Activated CD8-positive, alpha-beta memory T cell treated with anti-CD3 and anti-CD28 coated beads for 36 hours (primary cell): ENCODE data around the gene TTYH3. TPM values are rescaled to one million over a fixed set of nuclear protein-coding genes. Genes with fewer than 3 reads are reported as not detected.
"Not testable (repeated sequence)": the region's sequence is repeated elsewhere in the genome, so short reads cannot be mapped to it uniquely, and the experiment has no call there.

ENCODE experiments used
- CTCF ChIA-PET: fragments of 350-600 bp; sonication (Branson Sonifier 250); formaldehyde crosslinking; loops from one replicate; lab custom pipeline; 2021; ENCODE audit warnings: antibody characterized with exemption; lab: Charles Lee
- POLR2A ChIA-PET: fragments of 350-600 bp; sonication (Branson Sonifier 250); formaldehyde crosslinking; loops from one replicate; lab custom pipeline; 2021; ENCODE audit warnings: antibody characterized with exemption; lab: Charles Lee
- total RNA-seq, 2 experiments: library from RNA; stranded (reverse); gene quantifications; one replicate each; pipeline ENCODE4 v1.2.3, GENCODE V29; 2021

Gene TTYH3
- total RNA-seq, 2 experiments from 2014 or later, result 22.9 to 24.3 TPM

DNA sequence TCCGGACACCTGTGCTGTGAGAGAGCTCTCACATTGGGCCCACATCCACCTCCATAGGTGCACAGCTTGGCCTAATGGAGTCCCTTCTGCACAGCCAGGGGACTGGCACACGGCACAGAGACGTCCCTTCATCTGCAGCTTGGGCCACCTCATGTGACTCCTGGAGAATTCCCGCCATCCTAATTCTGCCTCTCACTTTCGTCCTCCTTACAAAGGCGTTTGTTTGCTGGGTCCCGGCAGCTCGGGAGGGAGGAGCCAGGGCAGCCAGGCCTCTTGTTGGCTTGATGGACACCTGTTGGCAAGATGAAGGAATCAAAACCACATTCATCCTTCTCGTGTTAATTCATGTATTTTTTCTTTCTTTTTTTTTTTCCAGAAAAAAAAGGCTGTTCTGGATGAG lies 30.7 kb upstream of the TTYH3 start:
- POLR2A ChIA-PET, result no interaction called here
- CTCF ChIA-PET, result no interaction called here

DNA sequence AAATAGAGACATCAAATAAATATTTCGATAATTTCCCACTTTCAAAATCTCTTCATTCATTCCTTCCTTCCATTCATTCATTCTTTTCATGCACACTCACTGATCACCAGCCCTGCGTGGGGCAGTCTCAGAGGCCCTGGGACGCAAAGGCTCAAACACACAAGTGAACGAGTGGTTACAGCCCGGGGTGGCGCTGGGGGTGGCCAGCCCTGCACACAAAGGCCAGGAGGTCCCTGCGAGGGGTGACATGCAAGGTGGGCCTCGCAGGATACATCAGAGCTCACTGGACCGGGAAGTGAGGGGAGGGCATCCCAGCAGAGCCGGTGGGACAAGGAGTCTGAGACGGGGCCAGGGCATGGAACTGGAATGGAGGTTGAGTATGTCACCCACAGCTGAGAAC lies 29.9 kb upstream of the TTYH3 start:
- POLR2A ChIA-PET, result no interaction called here
- CTCF ChIA-PET, result no interaction called here

DNA sequence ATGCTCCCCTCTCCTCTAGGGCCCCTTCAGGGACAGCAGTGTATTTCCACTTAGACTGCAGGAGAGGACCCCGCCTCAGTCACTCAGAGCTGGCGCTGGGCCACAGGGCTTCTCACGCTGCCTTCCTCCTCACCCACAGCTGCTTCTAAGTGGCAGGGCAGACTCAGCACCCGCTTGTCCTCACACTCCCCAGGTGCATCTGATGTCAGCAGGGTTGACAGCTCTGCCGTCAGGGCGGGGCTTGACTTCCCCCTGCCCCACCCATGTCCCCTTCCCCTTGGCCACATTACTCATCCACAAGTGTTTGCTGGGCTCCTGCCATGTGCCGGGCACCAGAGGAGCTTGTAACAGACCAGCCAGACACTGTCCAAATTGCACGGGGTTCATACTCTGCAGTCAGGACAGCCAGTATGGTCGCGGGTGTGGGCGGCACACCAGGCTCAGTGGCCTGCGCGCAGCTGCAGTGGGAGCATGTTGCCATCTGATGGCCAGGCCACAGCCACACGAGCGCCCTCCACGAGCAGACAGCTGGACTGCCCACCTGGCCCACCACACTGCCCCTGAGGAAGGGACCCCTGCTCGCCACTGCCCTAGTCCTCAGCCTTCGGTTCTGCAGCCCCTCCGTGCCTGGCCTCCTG lies 29.3 kb upstream of the TTYH3 start:
- ChIA-PET POLR2A (no interaction called here), CTCF (no interaction called here)

DNA sequence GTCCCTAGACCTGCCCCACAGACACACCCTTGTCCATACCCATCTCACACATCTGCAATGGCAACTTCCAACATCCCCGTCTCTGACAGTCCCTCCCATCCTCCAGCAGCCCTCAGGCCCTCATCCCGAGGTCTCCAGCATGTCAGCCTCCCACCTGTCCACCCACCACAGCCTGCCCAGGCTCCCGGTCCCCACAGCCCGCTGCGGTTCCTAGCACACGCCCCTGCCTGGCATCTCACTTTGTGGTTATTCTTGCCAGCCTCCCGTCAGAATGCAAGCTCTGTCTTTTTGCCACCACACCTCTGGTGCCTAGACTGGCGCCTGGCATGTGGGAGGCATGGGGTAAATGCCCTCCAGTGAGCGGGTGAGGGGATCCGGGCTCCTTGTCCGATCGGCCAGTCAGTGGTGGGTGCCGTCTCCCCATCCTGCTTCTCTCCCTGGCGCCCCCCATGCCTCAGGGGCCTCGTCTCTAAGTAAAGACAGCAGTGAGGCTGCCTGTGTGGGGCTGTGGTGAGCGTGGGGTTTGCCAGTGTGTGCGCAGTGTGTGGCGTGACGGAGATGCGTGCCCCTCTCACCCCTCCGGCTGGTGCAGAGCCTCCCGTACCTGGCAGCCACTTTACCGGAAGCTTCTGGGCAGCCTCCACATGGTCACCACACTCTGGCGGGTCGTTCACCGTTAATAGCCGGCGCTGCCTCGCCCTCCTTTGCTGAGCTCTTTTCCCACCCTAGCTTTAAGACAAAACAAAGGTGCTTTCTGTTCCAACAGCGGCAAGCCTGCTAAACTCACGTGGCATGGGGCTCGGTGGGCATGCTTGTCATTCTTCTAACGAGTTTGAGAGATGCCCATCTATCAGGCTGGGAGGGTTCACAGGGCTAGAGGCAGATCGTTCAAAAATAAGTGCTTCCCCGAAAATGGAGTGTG lies 28.5 kb upstream of the TTYH3 start:
- POLR2A ChIA-PET, result no interaction called here
- CTCF ChIA-PET, result no interaction called here

DNA sequence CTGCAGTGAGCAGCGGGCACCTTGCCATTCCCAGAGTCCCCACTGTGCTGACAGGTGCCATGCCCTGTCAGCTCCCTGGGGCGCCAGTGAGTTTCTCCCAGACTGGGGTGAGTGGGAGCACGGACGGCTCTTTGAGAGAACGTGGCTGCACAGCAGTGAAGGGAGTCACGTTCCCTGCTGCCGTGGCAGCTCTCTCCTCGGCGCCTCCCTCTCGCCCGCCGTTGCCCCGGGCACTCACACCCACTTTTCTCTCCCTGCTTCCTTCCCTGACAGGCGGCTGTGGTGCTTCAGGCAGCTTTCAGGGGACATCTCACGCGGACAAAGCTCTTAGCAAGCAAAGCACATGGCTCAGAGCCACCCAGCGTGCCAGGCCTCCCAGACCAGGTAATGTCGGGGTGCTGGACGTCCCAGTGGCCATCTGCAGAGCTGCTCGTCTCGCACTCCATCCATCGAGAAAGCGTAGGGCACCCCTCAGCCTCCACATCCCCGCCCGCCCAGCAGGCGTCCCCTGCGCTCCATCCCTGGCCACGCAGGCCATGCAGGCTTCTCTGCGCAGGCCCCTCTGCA lies 27.1 kb upstream of the TTYH3 start:
- ChIA-PET POLR2A (no interaction called here), CTCF (no interaction called here)

DNA sequence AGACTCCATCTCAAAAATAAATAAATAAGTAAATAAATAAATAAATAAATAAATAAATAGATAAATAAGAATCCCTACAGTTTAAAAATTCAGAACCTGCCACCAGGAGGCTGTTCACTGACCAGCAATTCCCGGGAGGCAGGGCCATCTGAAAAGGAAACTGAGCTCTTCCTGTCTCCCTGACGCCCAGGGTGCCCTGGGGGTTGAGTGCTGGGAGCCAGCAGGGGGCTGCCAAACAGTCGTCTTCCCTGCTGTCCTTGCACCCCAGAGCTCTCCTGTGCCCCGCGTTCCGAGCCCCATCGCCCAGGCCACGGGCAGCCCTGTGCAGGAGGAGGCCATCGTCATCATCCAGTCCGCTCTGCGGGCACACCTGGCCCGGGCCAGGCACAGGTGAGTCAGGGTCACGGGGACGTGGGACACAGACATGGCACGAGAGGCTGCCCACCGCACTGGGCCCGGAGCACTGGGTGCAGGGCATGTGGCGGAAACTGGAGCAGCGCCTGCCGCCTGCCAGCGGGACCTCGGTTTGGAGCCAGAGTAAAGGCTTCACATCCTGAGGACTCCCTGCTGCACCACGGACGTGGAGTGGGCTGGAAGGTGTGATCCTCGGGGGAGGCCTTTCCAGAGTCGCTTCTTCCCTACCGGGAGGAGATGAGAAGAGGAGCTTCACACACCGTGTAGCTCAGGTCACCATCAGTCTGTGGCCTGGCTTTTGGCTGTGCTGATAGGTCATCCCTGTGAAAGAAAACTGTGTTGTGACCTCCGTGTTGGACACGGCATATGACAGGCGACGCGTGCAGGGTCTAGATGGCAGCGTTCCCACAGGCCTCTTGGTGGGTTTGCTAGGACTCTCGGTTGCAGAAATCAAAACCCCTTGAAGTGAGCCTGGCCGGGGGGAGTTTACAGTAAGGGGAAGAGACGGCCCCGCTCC lies 25.9 kb upstream of the TTYH3 start:
- POLR2A ChIA-PET, result no interaction called here
- CTCF ChIA-PET, result no interaction called here

DNA sequence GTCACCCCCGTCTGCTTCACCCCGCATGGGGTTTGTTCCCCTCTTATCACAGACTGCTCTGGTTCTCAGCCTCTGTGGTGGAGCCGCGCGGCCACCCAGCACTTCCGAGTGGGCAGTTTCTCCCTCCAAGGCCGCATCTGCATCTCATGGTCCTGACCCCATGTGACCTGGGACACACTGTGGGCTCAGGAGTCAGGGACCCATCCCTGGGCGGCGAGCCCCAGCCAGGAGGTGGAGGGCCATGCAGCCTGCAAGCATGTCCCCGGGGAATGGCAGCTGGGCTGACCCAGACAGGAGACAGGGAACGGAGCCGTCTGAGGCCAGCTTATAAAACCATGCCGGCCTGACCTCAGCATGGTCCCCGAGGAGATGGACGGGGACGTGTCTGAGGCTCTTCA lies 25.2 kb upstream of the TTYH3 start:
- ChIA-PET CTCF (interaction anchor here (0.9 kb wide), 1 partner anchor 136 kb away, joined by 3 read pairs; no protein-coding TSS in a partner anchor), POLR2A (no interaction called here)

DNA sequence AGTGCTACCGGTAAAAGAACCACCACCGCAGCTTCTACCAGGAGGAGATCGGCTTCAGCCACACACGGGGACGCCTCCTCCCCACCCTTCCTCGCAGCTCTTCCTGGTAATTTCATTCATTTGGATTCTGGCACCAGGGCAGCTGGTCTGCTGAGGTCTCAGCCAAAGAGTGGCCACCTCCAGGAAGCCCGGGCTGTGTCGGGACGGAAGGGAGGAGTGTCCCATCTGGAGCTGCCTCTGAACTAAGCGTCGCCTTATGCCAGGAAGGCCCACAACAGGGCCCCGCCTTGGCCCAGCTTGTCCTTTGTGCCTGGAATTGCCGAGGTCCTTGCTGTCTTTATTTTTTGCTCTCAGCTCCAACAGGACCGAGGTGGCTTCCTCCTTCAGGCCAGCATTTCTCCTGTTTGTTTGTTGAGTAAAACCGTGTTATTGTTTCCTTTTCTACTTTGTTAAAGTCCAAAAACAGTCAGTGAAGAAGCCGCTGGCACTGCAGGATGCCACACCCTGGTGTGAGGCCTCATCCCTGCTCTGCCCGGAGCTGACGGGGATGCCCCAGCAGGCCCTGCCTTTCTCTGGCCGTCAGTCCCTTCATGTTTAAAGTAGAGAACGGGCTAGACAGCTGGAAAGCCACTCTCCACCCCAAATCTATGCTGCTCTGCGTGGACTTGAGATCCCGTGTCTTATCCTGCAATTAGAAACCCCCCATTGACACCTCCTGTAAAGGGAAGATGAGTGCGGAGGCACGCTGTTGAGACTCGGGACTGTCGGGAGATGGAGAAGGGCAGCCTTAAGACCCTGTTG lies 24.5 kb upstream of the TTYH3 start:
- ChIA-PET CTCF (interaction anchor here (0.9 kb wide), 1 partner anchor 137 kb away, joined by 3 read pairs; no protein-coding TSS in a partner anchor), POLR2A (interaction anchor here (0.5 kb wide), 1 partner anchor 108 kb away, joined by 3 read pairs; no protein-coding TSS in a partner anchor)

DNA sequence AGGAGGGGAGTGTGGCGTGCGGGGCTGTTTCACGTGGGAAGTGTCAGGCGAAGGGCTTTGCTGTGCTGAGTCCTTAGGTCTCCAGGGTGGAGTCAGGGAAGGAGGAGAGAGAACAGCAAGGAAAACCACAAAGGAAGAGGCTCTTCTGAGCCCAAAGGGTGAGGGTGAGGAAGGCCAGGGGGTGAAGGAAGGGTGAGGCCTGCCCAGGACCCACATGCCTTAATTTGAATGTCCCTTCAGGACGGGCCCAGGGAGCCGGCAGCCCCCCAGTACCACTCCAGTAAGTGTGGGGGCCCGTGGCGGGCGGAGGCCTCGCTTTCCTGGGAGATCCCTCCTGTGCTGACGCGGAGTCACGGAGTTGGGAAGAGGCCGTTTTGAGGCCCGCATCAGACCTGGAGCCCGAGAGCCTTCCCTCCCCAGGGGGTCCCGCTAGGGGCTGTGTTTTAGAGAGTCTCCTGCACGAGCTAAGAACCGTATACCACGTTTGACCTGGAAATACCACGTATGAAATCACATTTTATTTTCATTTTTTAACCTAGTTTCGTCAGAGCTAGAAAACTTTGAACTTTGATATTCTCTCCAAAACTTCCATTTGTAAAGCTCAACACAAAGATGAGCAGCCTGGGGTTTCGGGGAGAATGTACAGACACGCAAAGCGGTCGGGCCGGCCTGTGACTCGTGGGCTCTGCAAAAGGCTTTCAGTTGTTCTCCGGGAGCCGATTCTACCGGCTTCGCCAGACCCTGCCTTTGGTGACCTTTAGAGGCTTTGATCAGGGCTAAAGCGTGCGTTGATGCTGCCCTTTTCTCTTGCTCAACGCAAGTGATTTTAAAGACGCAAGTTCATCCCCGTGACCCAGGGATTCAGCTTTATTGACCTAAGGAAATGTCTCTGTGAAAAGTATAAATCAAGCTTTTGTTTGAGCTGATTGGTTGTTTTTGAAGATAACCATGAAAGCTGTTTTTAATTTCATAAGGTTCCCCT lies 23.6 kb upstream of the TTYH3 start:
- POLR2A ChIA-PET, result no interaction called here

DNA sequence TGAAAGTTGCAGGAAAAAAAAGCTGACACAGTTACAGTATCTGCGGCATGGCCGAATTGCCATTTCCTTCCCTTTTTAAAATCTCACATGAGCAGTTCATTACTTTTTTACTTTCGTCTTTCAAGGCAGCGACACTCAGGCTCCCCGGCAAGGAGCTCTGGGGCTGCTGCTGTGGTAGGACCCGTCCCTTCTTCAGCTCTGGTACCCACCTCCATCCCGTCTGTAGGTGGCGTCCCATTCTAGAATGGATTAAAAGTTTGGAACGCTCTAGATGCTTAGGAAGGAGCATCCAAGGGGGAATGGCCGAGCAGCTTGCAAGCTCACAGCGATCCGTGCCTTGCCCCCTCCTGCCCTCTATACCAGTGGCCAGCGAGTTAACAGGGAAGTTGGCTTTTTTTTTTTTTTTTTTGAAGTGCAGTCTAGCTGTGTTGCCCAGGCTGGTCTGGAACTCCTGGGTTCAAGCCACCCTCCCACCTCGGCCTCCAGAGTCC lies 22.8 kb upstream of the TTYH3 start:
- ChIA-PET CTCF (interaction anchor here (0.7 kb wide), 2 partner anchors 73 to 102 kb away, joined by 3 read pairs; no protein-coding TSS in a partner anchor), POLR2A (no interaction called here)

More for the DNA sequence above, 23.6 kb upstream of the TTYH3 start:
- CTCF ChIA-PET, result interaction anchor here (0.7 kb wide), 1 partner anchor 102 kb away, joined by 3 read pairs; no protein-coding TSS in a partner anchor

DNA sequence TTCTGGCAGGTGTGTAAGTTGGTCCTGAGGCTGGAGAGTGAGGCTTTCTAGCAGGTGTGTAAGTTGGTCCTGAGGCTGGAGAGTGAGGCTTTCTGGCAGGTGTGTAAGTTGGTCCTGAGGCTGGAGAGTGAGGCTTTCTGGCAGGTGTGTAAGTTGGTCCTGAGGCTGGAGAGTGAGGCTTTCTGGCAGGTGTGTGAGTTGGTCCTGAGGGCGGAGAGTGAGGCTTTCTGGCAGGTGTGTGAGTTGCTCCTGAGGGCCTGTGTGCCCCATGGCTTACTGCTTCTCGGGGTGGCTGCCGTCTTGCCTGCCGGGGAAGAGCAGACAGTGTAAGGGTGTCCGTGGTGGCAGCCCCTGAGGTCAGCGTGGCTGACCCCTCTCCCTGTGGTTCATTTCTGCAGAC lies 22.1 kb upstream of the TTYH3 start:
- POLR2A ChIA-PET, result not testable (repeated sequence)
- CTCF ChIA-PET, result interaction anchor here (0.7 kb wide), 1 partner anchor 72 kb away, joined by 3 read pairs; no protein-coding TSS in a partner anchor

DNA sequence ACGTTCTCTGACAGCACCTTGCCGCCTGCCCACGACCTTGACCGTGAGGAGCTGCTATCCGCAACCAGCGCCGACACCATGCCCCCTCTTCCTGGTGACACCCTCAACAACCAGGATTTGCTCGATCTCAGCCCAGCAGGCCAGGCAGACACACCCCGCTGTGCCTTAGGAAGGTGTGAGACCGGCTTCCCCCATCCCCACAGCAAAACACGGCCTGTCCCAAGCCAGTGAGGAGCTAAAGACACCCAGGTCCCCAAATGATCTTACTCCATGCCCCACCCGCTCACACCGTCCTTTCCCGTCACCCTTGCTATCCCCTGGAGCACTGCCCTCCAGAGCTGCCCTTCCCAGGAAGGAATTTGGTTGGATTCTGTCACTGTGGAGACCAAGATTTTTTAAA lies 21.3 kb upstream of the TTYH3 start:
- ChIA-PET CTCF (interaction anchor here (1.7 kb wide), 1 partner anchor 60 kb away, joined by 4 read pairs; no protein-coding TSS in a partner anchor), POLR2A (no interaction called here)

DNA sequence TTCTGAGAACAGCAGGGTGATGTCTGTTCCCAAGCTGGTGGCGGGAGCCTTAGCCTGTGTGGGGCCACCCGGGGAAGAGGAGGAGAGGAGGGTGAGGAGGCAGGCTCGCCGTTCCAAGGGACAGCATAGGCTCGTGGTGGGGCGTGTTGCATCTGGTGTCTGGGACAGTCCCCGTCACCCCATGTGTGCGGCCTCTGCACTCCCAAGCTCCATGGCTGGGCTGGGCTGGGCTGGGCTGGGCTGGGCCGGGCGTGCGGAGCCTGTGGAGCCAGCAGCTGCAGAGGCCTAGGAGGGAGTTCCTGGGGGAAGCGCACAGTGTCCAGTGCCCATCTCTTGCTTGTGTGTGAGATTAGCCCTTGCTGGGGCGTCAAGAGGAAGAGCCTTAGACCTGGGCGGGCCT lies 20.9 kb upstream of the TTYH3 start:
- CTCF ChIA-PET, result interaction anchor here (1.7 kb wide), 1 partner anchor 60 kb away, joined by 4 read pairs; no protein-coding TSS in a partner anchor
- POLR2A ChIA-PET, result no interaction called here

DNA sequence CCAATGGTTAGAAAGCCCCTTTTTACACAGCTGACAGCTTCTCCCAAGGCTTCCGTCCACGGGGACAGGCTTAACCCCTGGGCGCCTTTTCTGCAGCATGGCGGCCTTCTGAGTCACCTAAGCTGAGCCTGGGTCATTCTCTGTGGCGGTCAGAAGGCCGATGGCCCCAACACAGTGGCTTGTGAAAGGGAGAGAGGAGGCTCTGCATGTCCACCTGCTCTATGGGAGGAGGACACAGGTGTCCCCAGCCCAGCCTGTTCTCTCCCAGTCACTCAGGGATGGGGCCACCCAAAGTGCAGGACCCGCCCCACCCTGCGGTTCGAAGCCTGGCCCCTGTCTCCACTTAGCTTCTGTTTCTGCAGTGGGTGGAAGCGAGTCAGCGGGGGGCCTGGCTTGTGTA lies 20.4 kb upstream of the TTYH3 start:
- POLR2A ChIA-PET, result no interaction called here
- CTCF ChIA-PET, result interaction anchor here (1.7 kb wide), 1 partner anchor 60 kb away, joined by 4 read pairs; no protein-coding TSS in a partner anchor

DNA sequence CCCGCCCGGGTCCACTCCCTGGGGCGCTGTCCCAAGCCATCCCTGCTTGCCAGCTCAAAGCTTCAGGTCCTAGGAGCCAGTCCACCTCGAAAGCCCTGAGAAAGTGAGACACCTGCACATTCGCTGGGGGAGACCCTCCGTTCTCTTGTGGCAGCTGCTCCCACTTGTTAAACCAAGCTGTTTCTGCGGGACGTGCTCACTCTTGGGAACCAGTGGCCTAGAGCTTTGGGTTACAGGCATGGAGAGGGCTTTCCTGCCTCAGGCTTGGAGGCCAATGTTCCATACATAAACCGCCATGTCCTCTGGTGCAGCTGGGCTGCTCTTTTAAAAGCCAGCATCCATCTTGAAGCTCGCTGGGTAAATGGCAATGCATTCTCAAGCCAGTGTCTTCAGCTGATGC lies 19.9 kb upstream of the TTYH3 start:
- POLR2A ChIA-PET, result no interaction called here

DNA sequence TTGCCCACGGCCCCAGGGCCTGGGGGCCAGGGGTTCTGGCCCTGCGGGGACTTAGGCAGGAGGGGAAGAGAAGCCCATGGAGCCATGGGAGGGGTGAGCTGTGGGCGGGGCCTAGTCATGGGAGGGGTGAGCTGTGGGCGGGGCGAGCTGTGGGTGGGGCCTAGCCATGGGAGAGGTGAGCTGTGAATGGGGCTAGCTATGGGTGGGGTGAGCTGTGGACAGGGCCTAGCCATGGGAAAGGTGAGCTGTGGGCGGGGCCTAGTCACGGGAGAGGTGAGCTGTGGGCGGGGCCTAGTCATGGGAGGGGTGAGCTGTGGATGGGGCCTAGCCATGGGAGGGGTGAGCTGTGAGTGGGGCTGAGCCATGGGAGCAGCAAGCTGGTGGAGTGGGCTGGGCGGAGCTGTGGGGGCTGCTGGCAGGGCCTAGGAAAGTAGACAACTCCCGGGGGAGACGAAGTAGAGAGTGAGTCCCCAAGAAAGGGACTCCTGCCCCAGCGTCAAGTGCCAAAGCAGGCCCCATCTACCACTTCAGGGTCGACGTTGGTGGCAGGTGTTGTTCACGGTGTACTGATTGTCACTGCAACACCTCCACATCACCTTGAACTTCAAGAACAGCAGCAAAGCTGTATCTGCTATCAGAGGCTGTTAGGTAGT lies 19.2 kb upstream of the TTYH3 start:
- ChIA-PET POLR2A (no interaction called here), CTCF (no interaction called here)

More for the DNA sequence above, 19.9 kb upstream of the TTYH3 start:
- CTCF ChIA-PET, result interaction anchor here (1.7 kb wide), 1 partner anchor 59 kb away, joined by 4 read pairs; no protein-coding TSS in a partner anchor
